MV-4-11 (cell line): Measurements from ENCODE around the gene C7.

ENCODE experiments used
- DNase-seq: peaks from one replicate; lab custom pipeline; 2025; lab: John Stamatoyannopoulos, UW

C7 gene

DNA sequence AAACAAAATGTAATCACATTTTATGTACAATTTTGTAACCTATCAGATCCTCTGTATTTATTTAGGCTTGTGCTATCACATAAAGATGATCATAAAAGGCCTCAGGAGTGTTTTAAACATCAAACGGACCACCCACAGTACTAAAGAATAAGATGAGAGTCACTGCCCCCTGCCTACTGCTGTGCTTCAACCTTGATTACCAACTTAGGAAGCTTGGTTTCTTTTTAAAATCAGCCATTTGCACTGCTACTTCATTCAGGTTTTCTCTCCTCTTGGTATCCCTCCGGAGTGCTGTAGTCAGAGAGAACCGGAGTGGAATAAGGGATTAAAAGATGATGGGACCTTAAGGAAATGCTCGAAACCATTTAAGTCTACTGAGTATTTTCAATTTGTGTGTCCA lies 6.9 kb downstream of the C7 start:
- no peak for DNase-seq

DNA sequence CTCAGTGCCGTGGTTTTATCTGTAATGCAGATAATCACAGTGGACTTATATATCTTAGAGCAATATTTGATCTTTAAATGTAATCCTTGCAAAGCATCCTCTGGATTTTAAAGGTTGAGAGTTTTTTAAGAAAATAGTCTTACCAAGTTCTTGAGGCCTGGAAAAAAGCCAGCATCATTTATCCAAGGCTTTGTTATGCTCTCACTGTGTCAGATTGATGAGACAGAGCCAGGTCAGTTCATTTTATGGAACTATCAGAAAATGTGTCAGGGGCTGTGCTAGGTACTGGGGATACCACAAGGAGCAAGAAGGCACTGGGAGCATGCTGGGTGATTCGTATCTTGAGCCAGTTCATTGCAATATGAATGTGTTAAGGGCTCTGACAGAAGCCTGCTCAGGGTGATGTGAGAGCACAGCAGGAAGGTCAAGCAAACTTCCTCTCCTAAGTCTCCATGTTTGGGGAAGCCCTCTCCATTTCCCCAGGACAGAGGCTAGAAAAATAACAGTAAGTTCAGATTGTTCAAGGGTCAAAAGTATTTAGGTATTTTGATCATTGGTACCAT lies 19.7 kb downstream of the C7 start:
- DNase-seq, result no peak

DNA sequence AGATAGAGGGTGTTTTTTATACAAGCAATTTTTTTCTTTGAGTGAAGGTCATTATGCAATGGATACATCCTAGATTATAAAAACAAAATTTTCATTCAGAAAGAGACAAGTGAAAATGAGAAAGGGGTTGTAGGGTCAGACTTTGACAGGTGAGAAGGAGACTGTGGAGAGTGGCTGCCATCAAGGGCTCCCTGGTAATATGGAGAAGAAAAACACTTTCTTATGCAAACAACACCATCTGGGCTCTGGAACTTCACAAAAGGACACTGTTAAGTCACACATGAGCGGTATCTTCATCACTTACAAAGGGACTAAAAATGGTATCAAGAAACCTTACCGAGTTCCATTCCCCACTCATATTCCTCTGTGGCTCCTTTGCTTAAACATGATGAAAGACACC lies 23.5 kb downstream of the C7 start:
- no peak for DNase-seq

DNA sequence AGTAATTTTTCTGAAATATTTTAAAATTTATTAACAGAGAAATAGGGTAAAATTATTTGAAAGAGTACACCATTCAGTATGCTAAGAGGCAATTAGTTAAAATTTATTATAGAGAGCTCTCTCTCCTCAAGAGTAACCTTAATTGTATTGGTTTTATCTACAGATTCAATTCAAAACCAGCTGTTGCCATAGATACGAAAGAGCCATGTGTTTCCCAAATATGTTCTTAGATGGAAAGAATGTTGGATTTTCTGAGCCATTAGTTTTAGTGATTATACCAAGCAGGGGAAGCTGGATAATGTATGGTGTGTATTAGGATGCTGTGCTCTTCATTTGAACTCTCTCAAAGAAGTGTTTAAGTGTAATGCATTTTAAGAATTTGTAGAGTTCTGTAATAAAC lies 27.8 kb downstream of the C7 start:
- no peak for DNase-seq

DNA sequence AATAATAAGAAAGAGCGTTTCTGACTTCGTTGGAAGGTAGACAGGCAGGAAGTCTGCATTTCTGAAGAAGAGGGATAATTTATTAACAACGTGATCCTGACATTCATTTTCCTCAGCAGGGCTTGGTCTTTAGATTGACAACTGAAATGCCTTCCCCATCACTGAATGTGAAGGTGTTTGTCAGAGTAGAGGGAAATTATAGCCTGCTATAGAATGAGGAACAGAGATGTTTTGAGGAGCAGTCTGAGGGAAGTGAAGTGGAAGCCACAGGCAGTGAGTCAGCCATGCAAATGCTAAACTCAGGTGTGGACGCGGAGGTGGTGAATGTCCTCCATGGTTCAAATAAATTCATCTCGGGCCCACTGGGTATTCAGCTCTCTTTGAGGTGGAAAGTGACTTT lies 30.5 kb downstream of the C7 start:
- DNase-seq, result peak; percentile 2

DNA sequence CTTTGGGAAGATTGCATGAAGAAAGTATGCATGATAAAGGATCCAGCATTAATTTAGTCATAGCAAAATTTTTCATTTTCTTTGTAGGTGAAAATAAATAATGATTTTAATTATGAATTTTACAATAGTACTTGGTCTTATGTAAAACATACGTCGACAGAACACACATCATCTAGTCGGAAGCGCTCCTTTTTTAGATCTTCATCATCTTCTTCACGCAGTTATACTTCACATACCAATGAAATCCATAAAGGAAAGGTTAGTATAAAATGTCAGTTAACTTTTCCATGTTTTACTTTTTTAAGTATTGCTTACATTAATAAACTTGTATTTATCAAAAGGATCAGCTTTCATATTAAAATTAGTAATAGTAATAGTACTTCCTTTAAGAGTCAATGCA lies 35.8 kb downstream of the C7 start:
- no peak for DNase-seq

DNA sequence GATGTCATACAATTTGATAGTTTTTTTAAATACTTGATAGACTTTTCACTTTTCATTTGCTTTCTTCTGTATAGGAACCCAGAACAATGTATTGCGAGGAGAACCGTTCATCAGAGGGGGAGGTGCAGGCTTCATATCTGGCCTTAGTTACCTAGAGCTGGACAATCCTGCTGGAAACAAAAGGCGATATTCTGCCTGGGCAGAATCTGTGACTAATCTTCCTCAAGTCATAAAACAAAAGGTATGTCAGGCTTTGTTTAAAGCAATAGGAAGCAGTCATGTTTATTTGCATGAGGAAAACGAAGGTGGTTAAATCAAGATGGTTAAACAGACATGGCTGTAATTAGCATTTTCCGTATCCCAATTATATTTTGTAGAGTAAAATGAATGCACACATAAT lies 46.0 kb downstream of the C7 start:
- no peak for DNase-seq

DNA sequence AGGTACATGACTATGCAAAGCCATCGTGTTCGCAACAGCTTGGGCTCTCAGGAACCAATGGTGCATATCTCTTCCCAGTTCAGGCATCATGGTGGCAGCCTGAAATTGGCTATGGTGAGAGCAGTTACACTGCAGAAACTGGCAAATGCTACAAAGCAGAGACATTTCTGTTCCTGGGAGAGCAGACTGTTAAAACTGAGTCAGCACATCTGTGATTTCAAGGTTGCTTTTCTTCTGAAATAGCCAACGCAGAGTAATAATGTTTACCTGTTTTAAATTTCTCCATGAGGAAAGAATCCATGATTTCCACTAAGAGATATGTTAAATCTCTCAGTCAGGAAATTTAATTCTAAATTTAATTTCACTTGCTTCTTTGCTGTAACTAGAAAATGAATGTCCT lies 47.8 kb downstream of the C7 start:
- no peak for DNase-seq

DNA sequence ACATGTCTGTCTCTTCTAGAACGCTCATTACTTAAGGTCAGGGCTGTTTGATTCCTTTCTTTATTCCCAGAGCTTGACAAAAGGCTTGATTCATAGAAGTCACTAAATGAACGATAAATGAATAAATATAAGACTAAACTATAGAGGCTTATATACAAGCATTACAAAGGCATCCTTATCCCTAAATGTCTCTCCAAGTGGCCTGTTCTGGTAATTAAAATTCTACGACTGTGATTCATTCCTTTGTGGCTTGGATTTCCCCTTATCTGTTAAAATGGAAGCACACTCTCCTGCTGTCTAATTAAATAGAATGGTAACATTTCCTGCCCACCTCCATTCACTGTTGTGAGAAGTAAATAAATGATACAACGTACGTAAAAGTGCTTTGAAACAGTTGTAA lies 49.5 kb downstream of the C7 start:
- no peak for DNase-seq

DNA sequence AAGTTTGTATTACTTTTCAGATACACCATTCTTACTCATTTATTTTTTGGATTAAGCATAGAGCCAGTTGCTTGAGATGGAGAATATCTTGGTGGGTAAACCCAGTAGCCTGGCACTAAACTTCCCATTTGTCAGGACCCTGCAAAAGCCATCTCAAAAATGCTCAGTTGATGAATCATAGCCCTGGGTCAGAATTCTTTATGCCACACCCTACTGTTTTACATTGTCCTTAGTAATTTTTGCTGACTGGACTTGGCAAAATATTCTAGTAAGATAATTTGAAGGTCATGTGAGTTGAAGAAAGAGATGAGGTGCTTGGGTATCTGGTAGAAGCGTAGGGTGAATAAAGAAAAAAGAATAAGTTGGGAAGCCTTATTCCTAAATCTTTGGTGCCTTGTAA lies 50.7 kb downstream of the C7 start:
- DNase-seq, result no peak

DNA sequence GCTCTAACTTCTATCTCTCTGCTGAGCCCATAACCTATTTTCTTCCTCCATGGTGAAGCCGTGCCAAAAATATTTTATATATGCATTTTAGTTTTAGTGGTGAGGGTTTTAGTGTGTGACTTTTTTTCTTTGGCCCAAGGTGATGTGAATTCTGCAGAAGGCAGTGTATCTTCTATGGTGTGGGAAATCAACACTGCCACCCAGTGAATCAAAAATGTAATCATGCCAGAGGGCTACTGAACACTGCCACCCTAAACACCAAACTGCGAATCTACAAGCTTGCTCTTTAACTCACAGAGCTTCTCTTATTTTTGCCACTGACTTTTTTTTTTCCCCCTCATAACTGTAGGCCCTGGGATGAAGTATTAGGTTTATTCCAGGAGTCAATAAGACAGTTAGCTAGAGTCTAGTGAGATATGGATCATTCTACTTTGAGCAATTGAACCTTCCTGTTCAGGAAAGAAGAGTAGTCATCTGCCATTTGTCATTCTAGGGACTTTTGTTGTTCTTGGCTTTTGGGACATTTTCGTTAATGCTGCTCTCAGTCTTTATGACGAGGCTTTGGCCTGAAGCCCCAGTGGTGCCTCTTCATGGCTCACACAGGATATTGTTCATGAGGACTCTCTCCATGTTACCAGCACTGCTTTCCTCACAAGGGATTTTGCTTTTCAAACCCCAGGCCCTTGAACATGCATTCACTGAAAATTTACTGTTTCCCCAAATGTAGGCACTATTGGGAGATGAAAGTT lies 53.1 kb downstream of the C7 start:
- DNase-seq, result no peak

DNA sequence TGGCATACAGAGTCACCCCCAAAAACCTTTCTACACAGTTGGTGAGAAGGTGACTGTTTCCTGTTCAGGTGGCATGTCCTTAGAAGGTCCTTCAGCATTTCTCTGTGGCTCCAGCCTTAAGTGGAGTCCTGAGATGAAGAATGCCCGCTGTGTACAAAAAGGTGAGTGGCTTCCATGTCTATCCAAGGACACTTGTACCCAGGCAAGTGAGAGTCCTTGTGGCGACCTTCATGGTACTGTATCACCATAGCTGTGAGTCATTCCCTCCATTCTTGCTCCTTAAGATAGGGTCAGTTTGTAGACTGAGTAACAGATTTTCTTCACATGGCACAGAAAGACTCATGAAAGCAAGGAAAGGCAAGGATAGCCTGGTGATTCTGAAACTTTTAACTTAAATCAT lies 63.1 kb downstream of the C7 start:
- DNase-seq, result no peak

DNA sequence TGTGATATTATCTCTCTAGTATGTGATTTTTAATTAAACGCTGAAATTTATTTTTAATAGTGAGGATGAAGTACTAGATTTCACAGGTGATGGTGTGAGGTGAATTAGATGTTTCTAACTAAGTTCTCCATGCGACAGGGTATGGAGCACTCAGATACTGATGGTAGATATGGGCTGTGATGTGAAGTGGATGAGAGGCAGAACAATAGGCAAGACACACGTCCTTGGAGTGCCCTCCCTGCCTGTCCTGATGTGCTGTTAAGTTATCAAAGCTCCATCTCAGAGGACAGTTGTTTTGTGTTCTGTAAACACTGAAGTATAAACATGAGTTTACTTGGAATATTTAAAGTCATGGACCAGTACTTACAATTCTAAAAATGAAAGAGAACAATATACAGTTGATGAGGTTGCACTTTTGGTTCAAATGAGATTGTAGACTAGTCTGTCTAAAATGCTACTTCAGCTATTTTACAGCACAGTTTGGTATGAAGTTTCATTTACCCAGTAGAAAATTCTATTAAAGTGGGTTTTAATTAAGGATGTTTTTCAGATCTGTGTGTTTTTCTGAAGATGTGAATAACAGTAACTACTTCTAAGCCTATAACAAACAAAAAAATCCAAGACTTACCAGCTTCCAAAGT lies 64.2 kb downstream of the C7 start:
- no peak for DNase-seq

DNA sequence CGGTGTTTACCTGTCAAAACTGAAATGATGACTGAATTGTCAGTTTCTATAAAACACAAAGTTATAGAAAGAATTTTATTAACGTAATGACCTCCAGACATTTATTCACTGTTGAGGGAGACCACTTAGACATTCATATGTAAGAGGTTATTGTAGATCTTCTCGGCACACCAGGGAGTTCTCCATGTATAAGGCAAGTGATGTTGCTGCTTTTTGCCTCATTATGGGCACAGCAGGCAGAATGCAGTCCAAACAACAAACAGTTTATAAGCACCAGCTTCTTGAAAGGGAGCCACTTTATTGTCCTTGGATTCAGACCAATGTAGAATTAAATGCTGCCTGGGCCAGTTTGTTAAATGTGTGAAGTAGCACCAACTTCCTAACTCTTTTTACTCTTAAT lies 66.7 kb downstream of the C7 start:
- DNase-seq, result no peak

DNA sequence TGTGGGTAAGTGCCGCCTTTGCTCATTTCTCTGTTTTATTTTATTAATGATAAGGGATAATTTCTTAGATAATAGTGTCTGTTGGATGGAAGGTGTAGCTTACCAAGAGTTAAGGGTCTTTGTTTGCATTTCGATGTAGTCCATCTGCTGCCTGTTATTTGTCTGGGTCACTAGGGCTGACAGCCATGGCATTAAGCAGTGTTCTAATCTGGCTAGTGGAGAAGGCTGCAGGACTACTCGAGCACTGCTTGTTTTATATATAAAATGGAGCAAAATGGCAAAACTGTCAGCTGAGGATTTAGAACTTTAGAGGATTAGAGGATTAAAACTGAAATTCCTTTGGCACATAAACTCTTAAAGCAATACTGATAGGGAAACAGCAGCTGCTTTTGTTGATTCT lies 67.5 kb downstream of the C7 start:
- DNase-seq, result no peak

DNA sequence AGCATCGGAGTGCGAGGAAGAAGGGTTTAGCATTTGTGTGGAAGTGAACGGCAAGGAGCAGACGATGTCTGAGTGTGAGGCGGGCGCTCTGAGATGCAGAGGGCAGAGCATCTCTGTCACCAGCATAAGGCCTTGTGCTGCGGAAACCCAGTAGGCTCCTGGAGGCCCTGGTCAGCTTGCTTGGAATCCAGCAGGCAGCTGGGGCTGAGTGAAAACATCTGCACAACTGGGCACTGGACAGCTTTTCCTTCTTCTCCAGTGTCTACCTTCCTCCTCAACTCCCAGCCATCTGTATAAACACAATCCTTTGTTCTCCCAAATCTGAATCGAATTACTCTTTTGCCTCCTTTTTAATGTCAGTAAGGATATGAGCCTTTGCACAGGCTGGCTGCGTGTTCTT lies 72.1 kb downstream of the C7 start:
- DNase-seq, result no peak

DNA sequence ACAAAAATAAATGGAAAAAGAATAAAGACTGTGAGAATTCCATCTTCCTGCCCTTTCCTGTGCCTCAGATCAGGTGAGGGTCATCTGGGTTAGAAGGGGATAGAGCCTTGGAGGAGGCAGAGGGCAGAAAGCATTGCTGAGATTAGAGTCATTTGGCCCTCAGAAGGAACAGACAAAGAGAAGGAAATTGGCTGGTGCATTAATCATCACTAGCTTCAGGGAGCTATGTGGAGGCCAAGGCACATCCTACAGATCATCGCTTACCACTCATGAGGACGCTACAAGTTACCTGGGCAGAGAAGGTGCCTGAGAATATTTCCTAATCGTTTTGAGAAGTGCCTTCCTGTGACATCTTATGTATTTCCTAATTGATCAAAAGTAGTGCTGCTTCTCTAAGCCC lies 74.5 kb downstream of the C7 start:
- no peak for DNase-seq

DNA sequence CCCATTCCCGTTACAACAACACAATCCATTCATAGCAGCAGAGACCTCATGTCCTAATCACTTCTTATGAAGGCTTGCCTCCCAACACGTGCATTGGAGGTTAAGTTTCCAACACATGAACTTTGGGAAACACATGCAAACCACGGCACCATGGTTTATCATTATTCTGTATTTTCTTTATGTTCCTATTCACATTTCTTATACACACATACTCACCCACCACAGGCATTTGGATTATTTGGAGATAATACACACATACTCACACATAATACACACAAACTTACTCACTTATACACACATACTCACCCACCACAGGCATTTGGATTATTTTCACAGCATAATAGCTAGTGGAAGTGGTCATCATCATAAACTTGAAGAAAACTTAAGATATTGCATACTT lies 75.6 kb downstream of the C7 start:
- no peak for DNase-seq

DNA sequence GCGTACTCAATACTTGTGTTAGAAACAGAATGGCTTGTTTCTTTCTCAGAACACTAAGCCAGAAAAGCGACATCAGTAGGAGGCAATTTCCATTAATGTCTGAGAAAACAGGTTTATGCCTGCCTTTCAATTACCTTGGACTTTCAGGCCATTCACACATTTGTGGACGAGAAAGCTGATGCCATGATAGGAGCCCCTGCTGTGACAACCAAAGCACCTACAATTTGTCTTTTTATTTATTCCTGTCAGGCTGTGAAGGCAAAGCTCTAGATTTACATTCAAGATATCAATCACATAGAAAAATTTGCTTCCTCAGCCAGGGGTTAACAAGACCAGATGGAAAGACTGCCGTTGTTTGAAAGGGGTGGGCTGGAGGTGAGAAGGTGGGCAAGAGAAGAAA lies 76.2 kb downstream of the C7 start:
- DNase-seq, result no peak

DNA sequence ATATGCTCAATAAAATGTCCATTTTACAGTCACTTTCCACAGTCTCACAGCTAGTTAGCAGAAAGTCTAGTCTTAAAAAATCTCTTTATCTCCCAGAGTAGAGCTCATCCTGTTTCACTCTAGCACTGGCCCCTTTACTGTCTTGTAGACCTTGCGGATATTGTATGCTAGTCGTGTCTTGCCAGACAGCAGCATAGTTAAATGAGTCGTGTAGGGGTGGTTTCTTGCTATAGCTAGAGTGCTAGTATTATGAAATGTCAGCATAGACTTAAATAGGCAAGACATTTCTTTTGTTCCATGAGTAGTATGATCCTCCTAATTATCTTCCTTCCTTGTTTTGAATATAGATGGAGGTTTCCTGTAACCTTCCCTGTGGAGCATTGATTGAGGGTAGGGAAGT lies 77.4 kb downstream of the C7 start:
- no peak for DNase-seq

DNA sequence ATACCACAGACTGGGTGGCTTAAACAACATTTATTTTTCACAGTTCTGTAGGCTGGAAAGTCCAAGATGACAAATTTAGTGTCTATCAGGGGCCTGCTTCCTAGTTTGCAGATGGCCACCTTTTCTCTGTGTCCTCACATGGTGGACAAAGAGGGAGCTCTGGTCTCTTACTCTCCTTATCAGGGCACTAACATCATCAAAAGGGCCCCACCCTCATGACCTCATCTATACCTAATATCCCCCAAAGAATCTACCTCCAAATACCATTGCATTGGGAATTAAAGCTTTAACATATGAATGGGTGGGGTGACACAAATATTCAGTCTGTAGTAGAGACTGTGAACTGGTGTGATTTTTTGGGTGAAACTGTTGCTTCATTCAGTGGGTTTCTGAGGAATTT lies 78.1 kb downstream of the C7 start:
- no peak for DNase-seq

DNA sequence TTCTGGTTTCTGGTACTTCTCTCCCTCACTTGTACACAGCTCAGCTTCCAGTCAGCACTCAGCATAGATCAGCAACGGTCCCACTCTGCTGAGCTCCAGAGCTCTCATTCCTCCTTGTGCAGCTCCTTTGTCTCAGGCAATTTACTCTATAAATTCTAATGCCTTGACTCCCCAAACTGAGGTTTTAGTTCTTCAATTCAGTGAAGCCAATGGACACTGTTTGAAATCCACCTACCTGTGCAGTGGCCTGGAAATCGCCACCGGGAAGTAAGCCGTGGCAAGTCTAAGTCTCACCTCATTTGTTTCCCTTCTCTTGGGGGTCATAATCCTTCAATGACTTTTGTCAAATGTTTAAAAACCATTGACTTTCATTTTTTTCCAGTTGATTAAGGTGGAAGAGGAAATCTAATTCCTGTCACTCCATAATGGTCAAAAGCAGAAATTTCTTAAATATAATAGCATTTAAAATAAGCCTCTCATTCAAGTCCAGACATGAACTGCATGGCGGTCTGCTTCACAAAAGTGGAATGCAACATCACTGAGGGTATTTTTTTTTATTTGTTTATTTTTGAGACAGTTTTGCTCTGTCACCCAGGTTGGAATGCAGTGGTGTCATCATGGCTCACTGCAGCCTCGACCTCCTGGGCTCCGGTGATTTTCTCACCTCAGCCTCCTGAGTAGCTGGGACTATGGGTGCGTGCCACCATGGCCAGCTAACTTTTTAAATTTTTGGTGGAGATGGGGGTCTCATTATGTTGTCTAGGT lies 79.6 kb downstream of the C7 start:
- no peak for DNase-seq
